Measurements from ENCODE around the gene ZNF865. TPM values are rescaled to one million over a fixed set of nuclear protein-coding genes. Genes with fewer than 3 reads are reported as not detected.

ZNF865 gene
- total and polyA plus RNA-seq, 2 of the 8 experiments (the other 6 are each of a cell fraction or from before 2014, with no cell fraction given), result 3.5 to 13.6 TPM

- no peak for TF ChIP-seq HDAC2 (IDR thresholded peaks at IDR 0.05; ENCODE audit: borderline replicate concordance in 1 of 2, low read depth in 2 of 2, low read length in 2 of 2)
- peak; percentile 75 for TF ChIP-seq ASH2L (IDR thresholded peaks at IDR 0.05; ENCODE audit: low read length)
- TF ChIP-seq YY1 (IDR thresholded peaks at IDR 0.05; ENCODE audit: low read depth, low read length), result peak; percentile 5; the same call in 1 of the 2 replicates
These were observed 35.4 kb downstream of the ZNF865 start, which contains the start of gene ZNF580 (continued) for GRCh38 chr19:55640577-55641425.

Measured in H1 (cell line).